GM04503 (cell line): ENCODE data around the gene SPACA7.
"Not testable (repeated sequence)": the region's sequence is repeated elsewhere in the genome, so short reads cannot be mapped to it uniquely, and the experiment has no call there.

Source experiments
- DNase-seq: peaks from one replicate; pipeline ENCODE4 v3.0.0-alpha.2; 2012; ENCODE audit warnings: low read depth

Gene SPACA7

DNA sequence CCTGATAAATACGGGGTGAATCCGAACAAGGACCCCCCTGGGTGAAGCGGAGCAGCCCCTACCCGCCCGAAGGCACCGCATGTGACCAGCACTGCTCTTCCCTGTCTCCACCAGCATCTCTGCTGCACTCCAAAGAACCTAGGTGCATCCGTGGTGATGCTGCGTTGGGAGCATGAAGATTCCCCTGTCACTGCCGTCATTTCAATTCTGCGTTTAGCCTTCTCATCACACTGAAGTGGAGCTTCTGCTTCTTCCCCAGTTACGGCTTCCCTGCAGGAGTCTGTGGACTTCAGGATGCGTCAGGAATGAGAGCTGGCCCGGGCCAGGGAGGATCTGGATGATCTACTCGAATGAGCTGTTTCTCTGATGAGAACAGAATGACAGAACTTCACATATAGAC, 47.9 kb downstream of the SPACA7 start:
- DNase-seq = no peak

DNA sequence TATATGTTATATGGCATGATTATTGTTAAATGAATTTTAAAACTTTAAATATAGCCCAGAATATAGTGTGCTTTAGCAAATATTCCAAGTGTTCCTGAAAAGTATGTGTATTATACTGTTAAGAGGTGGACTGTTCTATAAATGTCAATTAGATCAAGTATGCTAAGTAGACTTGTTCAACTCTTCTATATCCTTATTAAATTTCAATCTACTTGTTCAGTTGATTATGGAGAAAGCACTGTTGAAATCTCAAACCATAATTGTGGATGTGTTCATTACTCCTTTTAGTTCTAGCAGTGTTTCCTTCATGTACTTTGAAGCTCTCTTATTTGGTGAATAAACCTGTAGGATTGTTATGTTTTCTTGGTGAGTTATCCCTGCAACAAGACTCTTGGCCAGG, 52.5 kb downstream of the SPACA7 start:
- DNase-seq = no peak

DNA sequence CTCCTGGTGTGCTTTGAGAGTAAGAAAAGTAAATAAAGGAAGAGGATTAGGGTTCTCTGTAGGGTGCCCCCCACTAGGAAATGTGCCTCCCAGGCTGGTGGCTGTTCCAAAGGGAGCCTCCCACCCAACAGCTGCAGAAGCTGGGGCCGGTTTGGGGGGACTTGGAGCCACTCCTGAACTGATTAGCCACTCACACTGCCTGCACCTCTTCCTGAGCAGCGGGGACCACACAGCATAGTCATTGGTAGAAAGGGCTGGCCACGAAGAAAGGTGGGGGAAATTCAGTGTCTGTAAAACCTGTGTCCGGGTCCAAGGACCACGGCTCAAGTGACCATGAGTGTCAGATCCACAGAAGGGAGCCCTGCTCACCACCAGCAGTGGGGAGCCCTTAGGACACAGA, 55.6 kb downstream of the SPACA7 start:
- DNase-seq = no peak

DNA sequence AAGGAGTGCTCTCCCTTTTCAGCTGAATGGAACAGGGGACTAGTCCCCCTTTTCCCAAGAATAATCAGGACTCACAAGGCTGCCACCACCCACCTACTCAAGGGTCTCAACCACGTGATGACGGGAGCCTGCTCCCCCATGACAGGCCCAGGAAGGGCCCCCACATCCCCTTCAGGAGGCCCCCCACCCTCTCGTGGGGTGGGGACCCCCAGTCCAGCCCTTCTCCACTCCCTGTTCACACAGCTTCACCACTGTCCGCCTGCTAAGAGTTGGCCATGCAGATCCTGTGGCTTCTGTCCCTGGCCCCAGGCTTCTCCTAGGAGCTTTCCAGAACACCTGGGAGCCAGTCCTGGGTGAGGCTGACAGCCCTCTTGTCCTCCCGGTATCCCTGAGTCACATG, 56.6 kb downstream of the SPACA7 start:
- not testable (repeated sequence) for DNase-seq

DNA sequence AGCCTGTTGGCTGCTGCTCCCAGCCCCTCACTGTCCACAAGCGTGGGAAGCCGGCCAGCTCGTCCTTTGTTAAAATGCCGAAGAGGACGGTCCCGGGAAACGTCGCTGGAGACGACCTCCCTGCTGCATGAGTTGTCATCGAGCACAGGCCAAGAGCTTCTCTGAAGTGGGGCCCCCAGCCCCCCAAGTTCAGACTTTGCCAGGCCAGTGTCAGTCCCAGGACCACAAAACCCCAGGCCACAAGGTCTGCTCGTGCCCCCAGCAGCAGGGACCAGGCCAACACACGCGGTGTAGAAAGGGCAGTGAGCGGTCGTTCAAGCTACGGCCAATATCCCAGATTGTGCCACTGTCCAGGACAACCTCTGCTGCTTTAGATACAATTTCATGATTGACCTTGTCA, 57.4 kb downstream of the SPACA7 start:
- DNase-seq = not testable (repeated sequence)

DNA sequence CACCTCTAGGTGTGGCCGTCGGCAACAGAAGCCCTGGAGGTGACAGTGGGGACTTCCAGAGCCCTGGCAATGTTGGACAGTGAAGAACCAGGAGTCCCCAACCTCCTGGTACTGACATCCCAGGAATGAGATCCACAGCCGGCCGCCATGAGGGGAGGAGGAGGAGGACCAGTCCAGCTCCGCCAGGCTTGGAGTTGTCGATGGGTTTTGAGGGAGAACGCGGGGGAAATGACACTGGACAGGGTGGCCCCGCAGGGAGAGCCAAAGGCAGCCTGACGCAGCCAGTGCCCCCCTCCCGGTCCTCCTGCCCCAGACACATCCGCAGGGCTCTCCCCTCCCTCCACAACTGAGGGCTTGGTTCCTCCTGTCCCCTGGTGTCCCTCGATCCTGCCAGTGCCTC, 57.9 kb downstream of the SPACA7 start:
- DNase-seq = no peak

DNA sequence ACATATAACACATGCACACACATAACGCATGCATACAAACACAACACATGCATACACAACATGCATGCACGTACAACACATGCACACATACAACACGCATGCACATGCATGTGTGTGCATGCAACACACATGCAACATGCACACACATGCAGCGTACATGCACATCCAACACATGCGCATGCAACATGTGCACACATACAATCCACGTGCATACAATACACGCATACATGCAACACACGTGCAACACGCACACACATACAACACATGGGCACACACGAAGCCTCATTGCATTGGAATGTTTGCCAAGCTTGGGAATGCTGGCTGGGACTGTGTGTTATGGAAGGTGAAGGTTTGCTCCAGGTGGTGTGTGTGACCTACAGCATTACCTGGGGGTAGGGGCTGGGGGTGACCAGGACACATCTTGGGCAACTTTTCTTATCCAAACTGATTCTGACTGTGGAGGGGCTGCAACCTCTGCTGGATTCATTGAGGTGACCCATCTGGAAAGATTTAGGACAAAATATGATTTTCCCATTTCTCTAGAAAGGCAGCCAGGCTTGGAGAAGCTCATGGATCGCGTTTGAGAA, 58.9 kb downstream of the SPACA7 start:
- DNase-seq = no peak

DNA sequence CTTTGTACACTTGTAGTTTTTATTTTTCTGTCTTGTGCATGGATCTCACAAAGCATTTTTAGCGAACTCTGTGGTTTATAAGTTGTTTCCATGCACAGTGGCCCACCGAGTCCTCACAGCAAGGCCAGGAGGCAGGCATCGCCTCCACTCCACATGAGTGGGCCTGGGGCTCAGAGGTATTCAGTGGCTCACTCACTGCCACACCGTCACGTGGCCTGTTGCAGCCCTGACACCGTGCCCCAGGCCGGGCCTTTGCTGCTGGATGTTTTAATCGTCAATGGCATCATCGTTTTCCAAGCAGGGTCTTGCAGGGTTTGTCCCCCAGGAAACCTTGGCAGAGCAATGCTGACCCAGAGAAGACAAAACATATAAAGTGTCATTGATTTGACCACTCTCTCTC, 59.8 kb downstream of the SPACA7 start:
- DNase-seq = no peak

DNA sequence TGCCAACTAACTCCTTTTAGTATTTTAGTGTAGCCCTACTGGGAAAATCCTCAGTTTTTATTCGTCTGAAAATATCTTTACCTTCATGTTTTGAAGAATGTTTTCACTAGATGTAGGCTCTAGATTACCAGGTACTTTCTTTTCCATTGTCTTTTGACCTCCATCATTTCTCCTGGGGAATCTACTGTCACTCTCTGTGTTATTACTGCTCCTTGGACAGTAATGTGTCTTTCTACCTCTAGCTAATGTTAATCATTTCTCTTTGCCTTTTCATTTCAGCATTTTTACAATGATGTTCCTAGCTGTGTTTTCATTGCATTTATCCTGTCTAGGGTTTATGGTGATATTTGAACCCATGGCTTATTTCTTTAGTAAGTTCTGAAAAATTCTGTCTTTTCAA, 61.9 kb downstream of the SPACA7 start:
- no peak for DNase-seq

DNA sequence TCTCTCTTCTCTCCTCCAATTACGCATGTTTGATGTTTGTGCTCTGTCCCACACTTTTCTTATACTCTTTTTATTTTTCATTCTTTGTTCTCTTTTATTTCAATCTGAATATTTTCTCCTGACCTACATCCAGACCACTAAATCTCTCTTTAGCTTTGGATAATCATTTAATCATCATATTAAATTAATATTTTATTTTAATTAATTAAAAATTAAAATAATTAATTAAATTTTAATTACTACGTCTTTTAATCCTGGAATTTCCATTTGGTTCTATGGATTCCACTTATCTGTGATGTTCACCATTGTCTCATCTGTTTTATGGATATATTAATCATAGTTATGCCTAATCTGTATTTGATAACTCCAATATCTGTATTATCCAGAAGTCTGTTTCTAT, 62.4 kb downstream of the SPACA7 start:
- DNase-seq = no peak

DNA sequence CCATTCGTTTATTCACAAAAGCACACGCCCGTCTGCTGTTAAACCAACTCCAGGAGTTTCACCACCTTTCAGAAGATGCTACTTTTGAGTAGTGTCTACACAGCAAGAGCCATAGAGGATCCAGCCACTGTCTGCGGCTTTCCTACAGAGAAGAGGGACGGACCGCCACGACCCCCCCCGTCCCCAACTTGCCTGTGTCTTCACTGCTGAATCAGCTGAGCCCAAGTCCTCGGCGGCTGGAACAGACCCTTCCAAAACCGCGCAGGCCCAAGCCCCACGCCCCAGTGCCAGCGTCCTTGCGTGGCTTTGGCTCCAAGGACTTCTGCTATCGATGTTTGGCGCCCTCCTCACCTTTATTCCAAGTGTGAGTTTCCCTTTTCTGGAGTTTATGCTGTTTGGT, 65.1 kb downstream of the SPACA7 start:
- no peak for DNase-seq

DNA sequence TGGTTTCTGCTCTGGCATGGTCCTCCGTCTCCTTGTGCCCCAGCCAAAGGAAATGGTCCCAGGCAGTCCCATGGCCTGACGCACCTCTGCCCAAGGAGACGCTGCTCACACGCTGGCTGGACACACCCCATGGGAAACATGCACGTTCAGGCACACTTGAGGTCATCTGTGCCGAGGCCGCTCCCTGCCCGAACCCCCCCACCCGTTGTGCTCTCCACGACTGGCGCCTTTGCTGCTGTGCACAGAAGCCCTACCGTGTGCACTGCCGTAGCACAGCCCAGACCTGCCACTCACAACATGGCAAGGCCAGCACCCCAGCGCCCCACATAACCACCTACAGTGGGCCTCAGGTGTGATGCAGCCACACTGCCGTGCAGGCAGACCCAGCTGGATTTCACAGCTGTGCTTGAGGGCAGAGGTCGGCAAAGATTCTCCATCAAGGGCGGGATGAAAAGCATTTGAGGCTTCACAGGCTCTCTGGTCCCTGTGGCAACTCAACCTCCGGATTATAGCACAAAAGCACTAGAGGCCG, 65.7 kb downstream of the SPACA7 start:
- no peak for DNase-seq

DNA sequence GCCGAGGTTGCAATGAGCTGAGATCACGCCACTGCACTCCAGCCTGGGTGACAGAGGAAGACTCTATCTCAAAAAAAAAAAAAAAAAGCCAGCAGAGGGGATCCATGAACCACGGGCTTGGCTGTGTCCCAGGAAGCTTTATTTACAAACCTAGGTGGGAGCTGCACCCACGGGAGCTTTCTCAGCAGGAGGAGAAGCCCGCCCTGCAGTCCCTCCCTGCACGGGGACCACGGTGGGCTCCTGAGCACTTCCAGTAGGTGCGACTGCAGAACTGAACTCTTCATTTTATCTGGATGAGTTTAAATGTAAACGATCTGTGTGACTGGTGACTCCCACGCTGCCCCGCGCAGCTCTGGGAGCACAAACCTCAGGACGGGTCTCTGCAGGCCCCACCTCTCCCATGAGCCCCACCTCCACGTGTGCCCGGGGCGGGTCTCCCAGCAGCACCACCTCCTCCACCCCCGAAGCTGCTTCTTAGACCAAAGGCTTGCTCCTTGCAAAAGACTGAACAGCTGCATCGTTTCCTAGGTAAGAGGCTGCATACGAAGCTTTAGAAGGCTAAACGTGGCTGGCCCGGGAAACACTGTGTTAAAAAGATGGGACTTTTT, 66.4 kb downstream of the SPACA7 start:
- no peak for DNase-seq

DNA sequence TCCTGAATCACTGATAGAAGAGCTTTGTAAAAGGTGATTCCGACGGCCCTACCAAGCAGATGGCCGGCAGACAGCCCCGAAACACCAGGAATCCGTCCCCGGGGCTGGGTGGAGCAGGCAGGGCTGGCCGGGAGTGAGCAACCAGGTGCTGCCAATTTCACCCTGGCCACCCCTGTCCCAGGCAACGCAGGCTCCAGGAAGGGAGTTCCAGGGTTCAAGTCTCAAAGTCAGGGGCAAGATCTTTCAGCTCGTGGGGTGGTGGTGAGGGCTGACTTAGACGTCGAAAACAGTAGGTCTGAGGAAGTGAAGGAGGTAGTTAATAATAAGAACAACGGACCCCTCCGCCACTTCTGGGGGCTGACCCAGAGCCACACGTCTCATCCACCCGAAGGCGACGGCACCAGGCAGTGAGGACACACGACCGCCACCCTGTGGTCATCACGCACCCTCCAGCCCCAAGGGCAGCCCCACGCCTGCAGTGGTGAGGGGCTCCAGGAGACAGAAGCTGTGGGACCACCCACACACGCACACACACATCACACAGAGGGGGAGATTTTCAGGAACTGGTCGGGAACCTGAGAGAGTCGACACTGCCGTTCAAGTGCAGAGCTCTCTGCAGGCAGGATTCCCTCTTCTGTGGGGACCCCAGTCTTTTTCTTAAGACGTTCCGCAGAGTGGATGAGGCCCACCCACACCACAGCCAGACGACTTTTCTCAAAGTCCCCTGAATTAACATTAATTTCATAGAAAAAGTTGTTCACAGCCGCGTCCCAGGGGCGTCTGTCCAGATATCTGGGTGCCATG, 67.2 kb downstream of the SPACA7 start:
- no peak for DNase-seq

DNA sequence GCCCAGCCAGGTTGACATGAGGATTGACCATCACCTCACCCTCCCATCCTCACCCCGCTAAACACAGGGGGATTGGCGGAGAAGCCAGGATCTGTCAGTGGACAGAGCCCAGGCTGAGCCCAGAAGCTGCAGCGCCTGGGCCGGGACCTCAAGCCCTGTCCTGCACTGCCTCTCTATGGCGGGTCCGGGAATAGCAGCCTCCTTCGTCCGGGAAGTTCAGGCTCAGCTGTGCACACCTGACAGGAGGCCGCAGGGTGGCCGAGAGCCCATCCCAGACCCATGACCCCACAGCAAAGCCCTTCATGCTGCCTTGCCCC, 67.8 kb downstream of the SPACA7 start:
- no peak for DNase-seq

DNA sequence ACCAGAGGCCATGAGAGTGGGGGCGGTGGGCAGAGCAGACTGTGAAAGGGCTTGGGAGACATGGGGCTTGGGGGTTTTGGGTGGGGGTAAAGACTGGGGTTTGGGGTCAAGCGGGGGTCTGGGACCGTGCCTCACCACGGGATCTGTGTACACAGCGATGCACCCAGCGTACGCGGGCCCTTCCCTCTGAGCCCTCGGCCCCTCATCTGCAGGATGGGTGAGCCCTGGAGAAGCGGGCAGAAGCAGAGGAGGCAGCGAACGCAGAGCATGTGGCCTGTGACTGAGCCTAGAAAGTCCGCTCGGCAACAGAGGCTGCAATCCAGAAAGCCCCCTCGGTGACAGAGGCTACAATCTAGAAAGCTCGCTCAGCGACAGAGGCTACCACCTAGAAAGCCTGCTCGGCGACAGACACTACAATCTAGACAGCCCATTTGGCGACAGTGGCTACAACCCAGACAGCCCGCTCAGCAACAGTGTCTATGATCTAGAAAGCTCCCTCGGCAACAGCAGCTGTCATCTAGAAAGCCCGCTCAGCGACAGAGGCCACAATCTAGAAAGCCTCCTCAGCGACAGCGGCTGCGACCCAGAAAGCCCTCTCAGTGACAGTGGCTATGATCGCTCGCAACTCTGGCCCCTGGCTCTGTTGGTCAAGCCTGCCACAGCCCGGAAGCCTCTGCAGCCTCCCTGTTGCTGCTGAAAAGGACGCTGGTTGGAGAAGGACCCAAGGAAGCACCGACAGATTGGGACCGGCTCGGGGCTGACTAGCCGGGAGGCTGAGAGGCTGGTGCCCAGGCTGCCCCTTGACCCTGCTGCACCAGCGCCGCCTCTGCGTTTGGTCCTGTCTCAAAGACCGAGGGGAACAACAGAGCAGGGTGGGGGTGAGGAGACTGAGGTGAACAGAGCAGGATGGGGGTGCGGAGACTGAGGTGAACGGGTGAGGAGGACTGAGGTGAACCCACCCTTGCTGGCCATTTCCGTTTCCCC, 68.6 kb downstream of the SPACA7 start:
- DNase-seq = no peak

DNA sequence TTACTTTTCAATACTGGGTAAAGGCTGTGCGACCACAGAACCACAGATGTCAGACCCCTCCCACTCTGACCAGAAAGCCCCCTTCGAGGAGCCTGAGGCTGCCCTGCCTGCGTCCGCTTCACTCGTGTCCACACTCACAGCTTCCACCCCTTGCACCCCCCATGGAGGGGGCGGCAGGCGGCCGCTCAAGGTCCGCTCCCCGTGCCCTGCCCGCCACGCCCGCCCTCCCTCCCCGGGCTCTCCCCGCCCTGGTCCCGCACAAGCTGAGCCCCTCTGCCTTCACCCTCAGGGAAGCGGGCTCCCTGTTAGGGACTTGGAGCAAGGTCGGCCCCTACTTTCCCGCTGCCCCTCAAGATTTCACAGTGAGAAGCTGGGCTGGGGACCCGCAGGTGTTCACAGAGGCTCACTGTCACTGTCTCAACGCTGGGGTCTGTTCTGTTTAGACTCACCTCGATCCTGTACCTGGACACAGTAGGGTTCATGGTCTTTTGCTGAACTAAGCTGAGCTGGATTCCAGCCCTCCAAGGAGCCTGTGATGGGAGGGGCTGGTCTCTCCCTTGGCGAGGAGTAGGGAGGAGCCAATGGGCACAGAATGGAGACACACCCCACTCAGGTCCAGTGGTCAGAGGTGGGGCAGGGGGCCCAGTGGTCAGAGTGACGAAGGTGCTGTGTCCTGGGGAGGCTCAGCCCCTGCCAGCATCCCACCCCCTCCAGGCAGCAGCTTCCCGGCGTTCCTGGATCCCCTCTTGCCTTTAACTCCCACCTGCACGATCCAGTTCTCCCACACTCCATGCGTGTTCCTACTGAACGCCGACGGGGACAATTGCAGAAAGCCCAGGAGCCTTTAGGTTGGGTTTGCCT, 69.5 kb downstream of the SPACA7 start:
- no peak for DNase-seq

DNA sequence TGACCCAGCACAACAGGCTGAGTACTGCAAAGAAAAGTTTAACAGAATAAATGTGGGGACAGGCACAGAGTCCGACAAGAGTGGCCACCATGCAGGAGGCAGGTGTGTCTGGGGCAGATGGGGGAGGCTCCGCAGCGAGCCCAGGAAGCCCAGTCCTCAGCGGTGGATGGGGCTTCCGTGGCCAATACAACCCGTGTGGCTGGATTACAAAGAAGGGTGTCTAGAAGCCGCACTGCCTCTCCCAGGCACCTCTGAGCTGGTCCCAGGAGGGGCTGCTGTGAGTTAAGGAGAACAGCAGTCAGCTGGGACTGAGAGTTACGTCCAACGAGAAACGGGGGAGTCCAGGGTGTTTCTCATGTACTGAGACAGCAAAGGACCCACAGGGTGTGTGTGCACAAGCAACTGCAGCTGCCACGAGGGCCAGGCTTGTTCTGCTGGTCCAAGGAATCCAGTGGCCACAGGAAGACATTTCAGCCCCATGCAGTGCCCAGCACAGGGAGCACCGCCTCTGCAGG, 70.2 kb downstream of the SPACA7 start:
- DNase-seq = no peak

DNA sequence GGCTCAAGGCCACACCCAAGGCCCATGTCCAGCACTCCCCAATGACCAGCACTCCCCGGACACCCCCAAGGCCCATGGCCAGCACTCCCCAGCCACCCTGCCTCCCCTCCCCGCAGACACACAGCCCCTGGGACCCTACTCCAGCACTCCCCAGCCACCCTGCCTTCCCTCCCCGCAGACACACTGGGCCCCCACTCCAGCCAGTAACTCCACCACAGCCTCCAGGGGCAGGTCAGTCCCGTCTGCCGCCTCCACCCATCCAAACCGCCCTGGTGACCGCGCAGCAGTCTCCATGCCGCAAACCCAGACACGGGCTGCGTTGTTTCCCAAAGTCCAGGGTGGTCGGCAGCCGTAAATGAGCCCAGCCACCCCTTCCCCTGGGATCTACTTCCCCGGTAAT, 70.7 kb downstream of the SPACA7 start:
- no peak for DNase-seq

DNA sequence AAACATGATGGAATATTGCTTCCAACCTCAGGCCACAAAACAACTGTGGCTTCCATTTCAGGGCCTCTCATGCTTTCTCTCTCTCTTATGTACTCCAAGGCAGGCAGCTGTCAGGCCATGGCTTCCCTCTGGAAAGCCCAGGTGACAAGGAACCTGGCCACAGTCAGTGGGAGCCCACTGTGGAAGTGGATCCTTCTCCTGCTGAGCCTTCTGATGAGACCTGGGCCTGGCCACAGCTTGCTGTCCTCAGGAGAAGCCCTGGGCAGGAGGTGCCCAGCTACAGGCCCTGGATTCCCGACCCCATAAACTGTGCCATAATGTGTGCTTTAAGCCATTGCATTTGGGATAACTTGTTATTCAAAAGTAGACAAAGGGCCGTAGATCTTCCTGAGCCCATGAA, 71.2 kb downstream of the SPACA7 start:
- no peak for DNase-seq
